ENCODE results near the gene PCBD1.
"Not testable (repeated sequence)": the region's sequence is repeated elsewhere in the genome, so short reads cannot be mapped to it uniquely, and the experiment has no call there.

The PCBD1 gene

GRCh38 chr10:70861495-70862197, 26.7 kb downstream of the PCBD1 start:
- not testable (repeated sequence) for DNase-seq

DNA sequence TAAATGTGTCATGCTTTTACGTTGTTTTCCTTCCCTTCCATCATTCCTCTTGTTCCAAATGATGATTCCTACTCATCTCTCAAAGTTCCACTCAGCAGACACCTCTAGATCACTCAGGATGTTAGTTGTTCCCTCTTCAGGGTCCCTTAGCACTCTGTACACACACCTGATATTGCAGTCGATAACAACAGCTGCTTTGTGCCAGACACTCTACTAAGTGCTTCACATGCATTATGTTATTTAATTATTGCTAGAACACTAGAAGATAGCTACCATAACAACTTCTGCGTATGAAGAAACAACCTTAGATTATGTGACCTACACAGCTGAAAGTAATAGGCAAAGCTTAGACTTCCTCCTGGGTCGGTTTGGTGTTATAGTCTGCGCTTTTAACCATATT, 29.6 kb downstream of the PCBD1 start:
- DNase-seq, result no peak

DNA sequence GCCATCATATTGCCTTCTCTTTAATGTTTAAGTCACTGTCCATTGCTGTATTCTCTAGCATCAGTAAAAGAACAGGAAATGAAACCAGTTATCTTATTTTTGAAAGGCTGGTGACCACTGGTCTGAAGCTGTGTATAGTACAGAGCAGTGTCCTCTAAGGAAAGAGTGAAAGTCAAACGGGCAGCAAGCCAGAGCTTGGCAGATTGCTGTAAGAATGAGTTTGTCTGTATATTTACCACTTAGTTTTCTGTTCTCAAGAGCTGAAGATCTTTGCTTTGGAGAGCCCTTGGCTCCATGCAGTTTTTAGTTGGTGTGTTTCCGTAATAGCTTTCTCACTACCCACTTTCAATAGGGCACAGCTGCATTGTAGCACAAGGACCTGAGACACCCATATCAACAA, 31.9 kb downstream of the PCBD1 start:
- DNase-seq, result no peak

DNA sequence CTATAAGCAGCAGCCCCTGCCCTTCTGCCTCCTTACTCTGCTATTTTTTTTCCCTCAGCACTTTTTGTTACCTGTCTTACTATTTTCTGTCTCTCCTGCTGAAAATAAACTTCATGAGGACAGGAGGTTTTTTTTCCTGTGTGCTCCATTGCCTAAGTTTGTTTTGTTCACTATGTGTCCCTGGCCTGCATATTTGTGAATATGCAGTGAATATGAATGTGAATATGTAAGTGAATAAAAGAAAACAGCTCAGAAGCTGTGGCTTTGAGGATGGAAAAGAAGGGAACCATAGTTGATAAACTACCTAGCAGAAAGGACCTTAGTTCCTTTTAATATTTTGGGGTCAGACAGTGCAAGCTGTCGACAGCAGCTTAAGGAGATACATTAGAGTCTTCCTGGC, 34.9 kb downstream of the PCBD1 start:
- DNase-seq, result no peak

DNA sequence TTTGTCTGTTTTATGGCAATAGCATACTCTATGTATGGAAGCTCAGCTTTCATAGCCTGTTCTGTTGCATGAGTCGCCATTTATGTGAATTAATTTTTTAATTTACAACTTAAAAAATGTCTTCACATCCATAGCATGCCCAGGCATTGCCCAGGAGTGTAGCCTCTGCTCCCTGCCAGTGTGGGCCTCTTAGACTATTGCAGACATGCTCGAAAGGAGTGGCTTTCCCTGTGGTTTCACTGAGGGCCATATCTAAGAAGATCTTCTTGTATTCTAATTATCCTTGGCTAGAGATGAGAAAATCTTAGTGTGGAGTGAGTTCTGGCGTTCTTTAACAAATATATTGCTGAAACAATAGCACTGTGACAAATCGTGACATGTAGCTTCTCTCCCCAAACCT, 35.3 kb downstream of the PCBD1 start:
- DNase-seq, result no peak

DNA sequence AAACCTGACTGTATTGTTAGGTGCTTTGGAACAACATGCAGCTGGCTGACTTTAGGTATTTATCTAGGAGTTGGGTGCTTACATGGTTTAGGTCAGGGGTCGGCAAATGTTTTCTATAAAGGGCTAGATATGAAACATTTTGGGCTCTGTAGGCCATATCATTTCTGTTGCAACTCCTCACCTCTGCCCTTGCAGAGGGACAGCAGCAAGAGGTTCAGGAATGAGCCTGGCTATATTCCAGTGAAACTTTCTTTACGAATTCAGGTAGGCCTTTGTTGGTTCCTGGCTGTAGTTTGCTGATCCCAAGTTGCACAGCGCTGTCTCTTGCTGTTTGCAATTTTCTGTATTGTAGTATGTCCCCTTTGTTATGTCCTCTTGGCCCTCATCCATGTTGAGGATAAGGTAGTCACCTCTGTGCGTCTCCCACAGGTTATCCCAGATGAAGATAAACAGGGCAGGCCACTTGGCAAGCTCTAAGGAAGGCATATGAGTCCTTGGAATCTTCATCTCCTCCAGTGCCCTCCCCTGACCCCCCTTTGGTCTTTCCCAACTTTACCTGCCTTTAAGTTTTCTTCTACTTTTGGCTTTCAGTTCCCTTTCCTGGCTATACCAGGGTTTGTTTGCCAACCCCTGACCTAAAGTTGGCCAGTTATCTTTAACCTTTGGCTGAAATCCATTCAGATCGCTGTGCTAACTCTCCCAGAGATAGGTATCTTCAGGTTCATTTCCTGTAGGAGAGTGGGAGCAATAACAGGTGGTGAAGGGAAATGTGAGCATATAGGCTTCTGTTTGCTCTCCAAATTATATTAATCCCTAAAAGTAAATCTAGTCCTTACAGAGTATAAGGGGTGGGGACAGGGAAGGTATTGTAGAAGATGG, 36.5 kb downstream of the PCBD1 start:
- DNase-seq, result no peak

DNA sequence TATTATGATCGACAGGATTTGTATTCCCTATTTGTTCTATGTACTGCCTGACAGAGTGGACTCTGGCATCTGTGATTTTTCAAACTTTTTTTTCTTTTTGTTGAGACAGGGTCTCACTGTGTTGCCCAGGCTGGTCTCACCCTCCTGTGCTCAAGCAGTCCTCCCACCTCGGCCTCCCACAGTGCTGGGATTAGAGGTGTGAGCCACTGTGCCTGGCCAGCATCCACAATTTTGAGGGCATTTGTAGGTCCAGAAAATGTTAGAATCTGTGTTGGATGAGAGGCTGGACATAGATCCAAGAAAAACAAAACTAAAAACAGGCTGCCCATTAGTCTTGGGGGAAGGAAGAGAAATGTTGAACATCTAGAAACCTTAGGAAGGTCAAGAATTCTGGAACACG, 38.3 kb downstream of the PCBD1 start:
- no peak for DNase-seq

DNA sequence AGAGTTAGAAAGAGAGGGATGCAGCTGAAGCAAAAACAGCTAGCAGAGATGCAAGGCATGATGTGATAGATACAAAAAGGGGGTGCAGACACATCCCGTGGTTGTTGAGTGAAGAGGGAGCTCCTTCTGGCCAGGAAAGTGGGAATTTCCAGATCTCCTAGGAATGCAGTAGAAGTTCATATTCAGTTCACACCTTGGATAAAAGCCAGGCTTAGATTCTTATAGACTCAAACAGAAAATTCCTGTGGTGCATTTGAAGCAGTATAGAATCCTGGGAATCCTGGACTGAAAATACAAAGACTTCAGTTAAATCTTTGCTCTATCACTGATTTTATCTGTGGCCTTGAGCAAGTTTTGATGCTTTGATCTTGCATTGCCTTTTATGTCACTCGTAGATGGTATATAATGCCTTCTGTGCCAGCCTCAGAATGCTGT, 38.8 kb downstream of the PCBD1 start:
- no peak for DNase-seq

GRCh38 chr10:70847659-70848360, 40.6 kb downstream of the PCBD1 start:
- DNase-seq, result no peak

DNA sequence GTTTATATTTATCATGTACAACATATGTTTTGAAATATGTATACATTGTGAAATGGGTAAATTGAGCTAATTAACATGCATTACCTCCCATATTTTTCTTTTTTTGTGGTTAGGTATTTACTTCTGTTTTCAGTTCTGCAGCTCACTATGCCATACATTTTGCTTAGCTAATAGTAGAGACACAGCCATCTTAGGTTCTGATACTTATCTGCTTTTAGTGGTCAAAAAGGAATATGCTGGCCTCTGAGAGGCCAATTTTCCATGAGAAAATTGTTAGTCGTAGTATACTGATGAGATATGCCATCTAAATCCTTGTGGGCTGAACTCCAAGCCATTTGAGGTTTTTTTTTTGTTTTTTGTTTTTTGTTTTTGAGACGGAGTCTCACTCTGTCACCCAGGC, 41.6 kb downstream of the PCBD1 start:
- no peak for DNase-seq

DNA sequence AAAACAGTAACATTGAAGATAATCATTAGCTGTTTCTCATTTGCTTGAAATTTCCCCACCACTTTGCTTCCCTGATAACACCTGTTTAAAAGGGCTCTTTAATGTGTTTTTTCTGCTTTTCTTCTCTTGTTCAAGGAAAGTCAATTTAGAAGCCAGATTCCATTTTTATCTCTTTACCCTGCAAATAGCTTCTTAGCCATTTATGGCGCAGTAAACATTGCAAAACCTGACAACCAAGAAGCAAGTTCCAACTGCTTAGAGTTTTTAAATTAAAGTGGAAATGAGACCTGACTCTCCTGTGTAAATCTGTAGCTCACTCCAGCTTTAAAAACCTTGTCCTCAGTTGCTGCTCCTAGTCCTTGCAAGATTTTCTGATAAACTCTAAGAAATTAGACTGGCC, 42.5 kb downstream of the PCBD1 start:
- no peak for DNase-seq

- DNase-seq, result no peak
These were observed 43.1 kb downstream of the PCBD1 start for GRCh38 chr10:70845256-70845655.

GRCh38 chr10:70843776-70844489, 44.4 kb downstream of the PCBD1 start:
- no peak for DNase-seq

DNA sequence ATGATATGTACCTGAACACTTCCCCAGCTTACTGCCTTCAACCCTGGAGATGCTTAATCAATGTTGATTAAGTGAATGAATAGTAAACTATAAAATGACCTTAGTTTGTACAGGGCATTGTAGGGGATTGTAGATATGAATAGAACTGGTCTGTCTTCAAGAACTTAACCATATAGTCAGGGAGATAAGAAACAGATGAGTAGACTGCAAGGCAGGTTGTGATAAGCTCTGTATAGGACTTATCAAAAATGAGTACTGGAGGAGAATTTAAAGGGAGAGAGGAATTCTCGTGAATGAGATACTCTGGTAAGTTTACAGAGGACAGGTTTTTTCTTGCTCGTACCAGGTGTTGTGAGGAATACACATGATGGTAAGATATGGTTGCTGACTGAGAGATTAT, 45.0 kb downstream of the PCBD1 start:
- DNase-seq, result no peak

DNA sequence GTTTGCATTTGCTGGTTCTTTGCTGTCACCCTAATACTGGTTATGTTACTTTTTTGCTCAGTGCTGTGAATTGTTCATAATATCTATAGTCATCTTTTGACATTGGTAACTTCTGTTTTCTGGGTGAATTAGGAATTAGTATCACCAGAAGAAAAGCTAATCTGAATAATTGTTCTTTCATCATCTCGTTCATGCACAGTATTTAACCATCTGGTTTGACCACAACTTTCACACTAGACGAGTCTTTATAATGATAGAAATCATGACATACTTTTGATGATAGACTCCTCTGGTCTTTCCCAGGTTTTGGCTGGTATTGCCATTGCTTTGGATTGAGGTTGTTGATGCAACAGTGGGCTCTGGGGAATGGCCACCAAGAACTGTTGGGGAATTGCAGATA, 47.5 kb downstream of the PCBD1 start:
- DNase-seq, result no peak

GRCh38 chr10:70838270-70838805, 50.0 kb downstream of the PCBD1 start:
- no peak for DNase-seq

- DNase-seq, result no peak
These were observed 50.7 kb downstream of the PCBD1 start for GRCh38 chr10:70837660-70838059.

GRCh38 chr10:70836319-70836718, 52.0 kb downstream of the PCBD1 start:
- DNase-seq, result no peak

DNA sequence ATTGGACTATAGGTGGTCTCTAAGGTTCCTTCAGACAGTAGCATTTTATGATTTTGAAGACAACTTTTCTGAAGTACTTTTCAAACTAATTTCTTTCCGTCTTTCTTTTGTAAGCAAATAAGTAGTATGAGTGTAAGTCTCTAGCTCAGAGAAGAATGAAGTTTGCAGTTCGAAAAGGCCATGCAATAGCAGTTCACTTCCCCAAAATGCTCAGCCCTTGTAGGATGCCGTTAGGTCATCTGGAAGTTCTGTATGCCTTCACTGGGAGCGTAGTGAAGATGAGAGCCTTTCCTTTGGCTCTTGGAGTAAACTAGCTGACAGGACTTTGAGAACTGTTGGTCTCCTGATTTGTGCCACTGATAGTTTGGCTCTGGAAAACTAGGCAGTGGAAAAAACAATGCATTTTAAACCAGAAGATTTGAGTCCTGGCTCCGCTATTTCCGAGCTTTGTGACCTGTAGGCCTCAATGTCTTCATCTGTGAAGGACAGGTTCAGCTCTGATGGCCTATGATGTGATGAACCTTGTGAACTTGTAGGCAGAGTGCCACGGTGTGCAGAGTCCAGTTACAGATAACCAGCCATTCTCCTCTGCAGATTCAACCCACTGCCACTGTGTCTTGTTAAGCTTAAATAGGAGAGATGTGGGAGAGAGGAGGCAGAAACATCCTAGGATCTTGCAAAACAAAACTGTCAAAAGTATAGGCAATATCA, 53.8 kb downstream of the PCBD1 start:
- DNase-seq, result no peak

- no peak for DNase-seq
These were observed 54.3 kb downstream of the PCBD1 start for GRCh38 chr10:70834021-70834420.

GRCh38 chr10:70833601-70834000, 54.8 kb downstream of the PCBD1 start:
- no peak for DNase-seq

Measured in CD4-positive, alpha-beta T cell treated with Interleukin-15 for 1 hour (primary cell).